HCT116 (cell line): Measurements from ENCODE around the gene EHBP1. TPM values are rescaled to one million over a fixed set of nuclear protein-coding genes. Genes with fewer than 3 reads are reported as not detected.

Source experiments
- ATAC-seq: fragments of 200-7000 bp; cut with Tn5 transposase; 2 replicates; pipeline ENCODE4 v1.9.1; 2020; ENCODE audit warnings: mild to moderate bottlenecking, moderate library complexity
- BruUV-seq: library from RNA; stranded (reverse); fragments of 400-500 nt; replicated peaks from 2 replicates; lab custom pipeline; 2021; lab: Mats Ljungman, UMichigan
- CTCF ChIA-PET: fragments of 300-600 bp; sonication (Branson Sonifier 250); formaldehyde crosslinking; loops from one replicate; lab custom pipeline; 2021; ENCODE audit warnings: antibody characterized with exemption; lab: Charles Lee
- POLR2A ChIA-PET: fragments of 300-600, 350-600 bp; sonication (Branson Sonifier 250); formaldehyde crosslinking; loops from one replicate; lab custom pipeline; 2021; ENCODE audit warnings: antibody characterized with exemption; lab: Charles Lee
- RAD21 ChIA-PET, 2 experiments: fragments of 300-600 bp; sonication (Branson Sonifier 250); formaldehyde crosslinking; loops; one replicate each; lab custom pipeline; 2023; ENCODE audit warnings: low total read pairs in 2 of 2; ENCODE audit not compliant: uncharacterized antibody in 2 of 2, unreplicated experiment in 2 of 2, low non-redundant PET in 1 of 2; lab: Charles Lee
- DNase-seq: peaks from one replicate; pipeline ENCODE4 v3.0.0-alpha.2; 2010; ENCODE audit warnings: low read depth, low spot score
- H2AFZ ChIP-seq: fragments of 200-600 bp; shearing (Covaris generic), sonication (generic); 2 replicates; pipeline ENCODE4 v1.6.1; 2017; ENCODE audit warnings: low read depth, mixed run types, mixed read lengths, antibody characterized with exemption, low read length; ENCODE audit not compliant: poor library complexity, severe bottlenecking
- H3K27ac ChIP-seq: 2 replicates; pipeline ENCODE4 v1.5.1; 2012; ENCODE audit warnings: low read depth, low read length
- H3K27me3 ChIP-seq: fragments of 200-600 bp; sonication (generic); 2 replicates; pipeline ENCODE4 v1.6.1; 2016; ENCODE audit warnings: mixed run types, low read length, mixed read lengths; ENCODE audit not compliant: insufficient read depth
- H3K36me3 ChIP-seq, 2 experiments: fragments of 200-500 bp in 1 of 2; fragments of 200-600 bp in 1 of 2; sonication (Bioruptor generic) in 1 of 2; sonication (generic) in 1 of 2; 2 replicates each; pipeline versions ENCODE4 v1.5.1 to v1.6.1; 2014 to 2016; ENCODE audit warnings: low read length in 2 of 2, inconsistent platforms in 1 of 2, mixed read lengths in 1 of 2, mixed run types in 1 of 2; ENCODE audit not compliant: insufficient read depth in 2 of 2, control insufficient read depth in 1 of 2
- H3K4me1 ChIP-seq, 2 experiments: fragments of 200-600 bp in 1 of 2; sonication (generic) in 1 of 2; 2 replicates each; pipeline versions ENCODE4 v1.5.1 to v1.6.1; 2012 to 2017; ENCODE audit warnings: low read length in 2 of 2, inconsistent platforms in 1 of 2, mild to moderate bottlenecking in 1 of 2, mixed read lengths in 1 of 2, mixed run types in 1 of 2, moderate library complexity in 1 of 2; ENCODE audit not compliant: insufficient read depth in 2 of 2, control insufficient read depth in 1 of 2
- H3K4me2 ChIP-seq: fragments of 200-600 bp; sonication (generic); 2 replicates; pipeline ENCODE4 v1.6.1; 2017; ENCODE audit warnings: mixed run types, low read length, mixed read lengths
- H3K4me3 ChIP-seq, 2 experiments: fragments of 200-600 bp in 1 of 2; sonication (generic) in 1 of 2; replicated peaks in 1 of 2; 2 replicates each; pipeline ENCODE4 v1.5.1; 2011 to 2016; ENCODE audit warnings: low read length in 2 of 2, control low read depth in 1 of 2, low read depth in 1 of 2, mild to moderate bottlenecking in 1 of 2, mixed read lengths in 1 of 2, mixed run types in 1 of 2
- H3K79me2 ChIP-seq: fragments of 200-600 bp; sonication (generic); 2 replicates; pipeline ENCODE4 v1.6.1; 2017; ENCODE audit warnings: mild to moderate bottlenecking, mixed run types, low read length, moderate library complexity, mixed read lengths; ENCODE audit not compliant: insufficient read depth
- H3K9ac ChIP-seq: fragments of 200-600 bp; sonication (generic); 2 replicates; pipeline ENCODE4 v1.6.1; 2016; ENCODE audit warnings: low read length, mixed read lengths
- H3K9me2 ChIP-seq: fragments of 200-600 bp; sonication (generic), shearing (Covaris generic); 2 replicates; pipeline ENCODE4 v1.6.1; 2017; ENCODE audit warnings: mixed run types, mild to moderate bottlenecking, moderate library complexity; ENCODE audit not compliant: insufficient read depth
- H3K9me3 ChIP-seq, 2 experiments: fragments of 200-500 bp in 1 of 2; fragments of 200-600 bp in 1 of 2; sonication (Bioruptor generic) in 1 of 2; sonication (generic) in 1 of 2; 2 replicates each; pipeline ENCODE4 v1.6.1; 2014 to 2017; ENCODE audit warnings: low read length in 2 of 2, mixed read lengths in 2 of 2, inconsistent platforms in 1 of 2, low read depth in 1 of 2, mild to moderate bottlenecking in 1 of 2, mixed run types in 1 of 2, moderate library complexity in 1 of 2; ENCODE audit not compliant: control insufficient read depth in 1 of 2, insufficient read depth in 1 of 2
- H4K20me1 ChIP-seq: fragments of 200-600 bp; sonication (generic), shearing (Covaris generic); 2 replicates; pipeline ENCODE4 v1.6.1; 2017; ENCODE audit warnings: mixed run types, mild to moderate bottlenecking, moderate library complexity; ENCODE audit not compliant: insufficient read depth
- MAX ChIP-seq: IDR thresholded peaks from 2 replicates; pipeline ENCODE4 v1.6.1; 2012
- REST ChIP-seq: IDR thresholded peaks from 2 replicates; pipeline ENCODE4 v1.6.1; 2012; ENCODE audit warnings: low read depth
- intact Hi-C: fragments of 100-400 bp; cut with micrococcal nuclease; formaldehyde crosslinking; loops from 2 replicates; pipeline ENCODE4 v1.10.0; 2022
- total RNA-seq: library from RNA; stranded (reverse); gene quantifications from one replicate; pipeline ENCODE4 v1.2.1, GENCODE V29; 2021; ENCODE audit not compliant: unreplicated experiment

The EHBP1 gene
- total RNA-seq, 1 experiment from 2014 or later = 89.9 TPM

GRCh38 chr2:63046552-63046951, 341.0 kb downstream of the EHBP1 start (continued):
- TF ChIP-seq REST = no peak

DNA sequence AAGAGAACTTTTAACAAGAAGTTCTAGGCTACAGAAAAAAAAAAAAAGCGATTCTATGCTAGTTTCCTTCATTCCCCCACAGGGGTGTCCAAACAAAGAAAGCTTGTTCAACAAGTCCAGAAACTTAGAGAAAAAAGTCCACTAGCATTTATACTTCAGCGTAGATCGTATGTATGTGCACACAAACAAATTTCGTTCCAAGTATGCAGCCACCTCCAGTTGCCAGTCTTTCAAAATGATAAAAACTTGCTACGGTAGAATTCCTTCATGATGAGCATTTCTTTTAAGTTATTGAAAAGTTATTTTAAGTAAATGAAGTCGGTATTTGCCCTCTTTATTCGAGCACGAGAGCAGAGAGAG, 341.4 kb downstream of the EHBP1 start:
- CTCF ChIA-PET = no interaction called here
- no peaks in the 10 kb centered on the region for H3K9me3 ChIP-seq
- DNase-seq (no peak), ATAC-seq (no peak)
- no peaks in the 10 kb centered on the region for H3K9me2 ChIP-seq
- RAD21 ChIA-PET = no interaction called here
- peaks cover 4 to 16% of the 10 kb centered on the region in 2 experiments; a peak in 2 of 4 replicates for H3K4me1 ChIP-seq
- no peaks in the 10 kb centered on the region for H4K20me1 ChIP-seq
- no peaks in the 10 kb centered on the region for H3K27me3 ChIP-seq
- no peak overlapping the region for H2AFZ ChIP-seq
- intact Hi-C loops = no loop called here
- no peak overlapping the region for H3K4me3 ChIP-seq
- TF ChIP-seq REST (no peak), MAX (no peak)
- POLR2A ChIA-PET = no interaction called here
- H3K79me2 ChIP-seq = peaks cover 13% of the 10 kb centered on the region; the same call in 1 of the 2 replicates
- no peak overlapping the region for H3K9ac ChIP-seq
- no peak overlapping the region for H3K4me2 ChIP-seq
- BruUV-seq = no TSS peak
- H3K36me3 ChIP-seq = peaks cover 0 to 3% of the 10 kb centered on the region in 2 experiments; a peak in 1 of 4 replicates
- H3K27ac ChIP-seq = no peak overlapping the region
